Measurements from ENCODE around the gene EPSTI1.

The EPSTI1 gene

GRCh38 chr13:42973581-42973980 is 18.5 kb downstream of the EPSTI1 start:
- no peak for DNase-seq (ENCODE audit: low spot score)

- DNase-seq (ENCODE audit: low spot score) = no peak
Observed at GRCh38 chr13:42971691-42972347, 20.2 kb downstream of the EPSTI1 start.

- DNase-seq (ENCODE audit: low spot score) = peak; percentile 45
Observed at GRCh38 chr13:42970824-42971690, 21.0 kb downstream of the EPSTI1 start.

- DNase-seq (ENCODE audit: low spot score) = peak; percentile 75
Observed at GRCh38 chr13:42969565-42970172, 22.4 kb downstream of the EPSTI1 start.

GRCh38 chr13:42968906-42969305 is 23.1 kb downstream of the EPSTI1 start:
- no peak for DNase-seq (ENCODE audit: low spot score)

GRCh38 chr13:42967660-42968059 is 24.4 kb downstream of the EPSTI1 start:
- DNase-seq (ENCODE audit: low spot score) = no peak

GRCh38 chr13:42965281-42965680 is 26.8 kb downstream of the EPSTI1 start:
- no peak for DNase-seq (ENCODE audit: low spot score)

GRCh38 chr13:42964761-42965161 is 27.3 kb downstream of the EPSTI1 start:
- DNase-seq (ENCODE audit: low spot score) = no peak

GRCh38 chr13:42959615-42960014 is 32.4 kb downstream of the EPSTI1 start:
- DNase-seq (ENCODE audit: low spot score) = no peak

- no peak for DNase-seq (ENCODE audit: low spot score)
Observed at GRCh38 chr13:42957881-42958280, 34.2 kb downstream of the EPSTI1 start.

- DNase-seq (ENCODE audit: low spot score) = no peak
Observed at GRCh38 chr13:42950181-42950580, 41.9 kb downstream of the EPSTI1 start.

GRCh38 chr13:42947925-42948324 is 44.1 kb downstream of the EPSTI1 start:
- no peak for DNase-seq (ENCODE audit: low spot score)

- no peak for DNase-seq (ENCODE audit: low spot score)
Observed at GRCh38 chr13:42946927-42947326, 45.1 kb downstream of the EPSTI1 start.

GRCh38 chr13:42929886-42930535 is 62.0 kb downstream of the EPSTI1 start:
- DNase-seq (ENCODE audit: low spot score) = no peak

GRCh38 chr13:42926555-42926954 is 65.5 kb downstream of the EPSTI1 start:
- DNase-seq (ENCODE audit: low spot score) = no peak

GRCh38 chr13:42926043-42926442 is 66.0 kb downstream of the EPSTI1 start:
- no peak for DNase-seq (ENCODE audit: low spot score)

- peak; percentile 13 for DNase-seq (ENCODE audit: low spot score)
Observed at GRCh38 chr13:42925626-42926025, 66.4 kb downstream of the EPSTI1 start.

- DNase-seq (ENCODE audit: low spot score) = no peak
Observed at GRCh38 chr13:42924344-42924743, 67.7 kb downstream of the EPSTI1 start.

GRCh38 chr13:42907745-42908144 is 84.3 kb downstream of the EPSTI1 start:
- no peak for DNase-seq (ENCODE audit: low spot score)

- no peak for DNase-seq (ENCODE audit: low spot score)
Observed at GRCh38 chr13:42906257-42906656, 85.8 kb downstream of the EPSTI1 start.

- no peak for DNase-seq (ENCODE audit: low spot score)
Observed at GRCh38 chr13:42905579-42905978, 86.5 kb downstream of the EPSTI1 start.

GRCh38 chr13:42899266-42899665 is 92.8 kb downstream of the EPSTI1 start:
- no peak for DNase-seq (ENCODE audit: low spot score)
